GM12892 (cell line): Measurements from ENCODE around the gene MUC13.

Experiments used
- POLR2A ChIP-seq: IDR thresholded peaks from 2 replicates; pipeline ENCODE4 v1.6.1; 2011; ENCODE audit warnings: low read depth, low read length, control low read depth
- POLR2AphosphoS5 ChIP-seq: IDR thresholded peaks from 2 replicates; pipeline ENCODE4 v1.6.1; 2011; ENCODE audit warnings: low read depth, low read length, control low read depth

DNA sequence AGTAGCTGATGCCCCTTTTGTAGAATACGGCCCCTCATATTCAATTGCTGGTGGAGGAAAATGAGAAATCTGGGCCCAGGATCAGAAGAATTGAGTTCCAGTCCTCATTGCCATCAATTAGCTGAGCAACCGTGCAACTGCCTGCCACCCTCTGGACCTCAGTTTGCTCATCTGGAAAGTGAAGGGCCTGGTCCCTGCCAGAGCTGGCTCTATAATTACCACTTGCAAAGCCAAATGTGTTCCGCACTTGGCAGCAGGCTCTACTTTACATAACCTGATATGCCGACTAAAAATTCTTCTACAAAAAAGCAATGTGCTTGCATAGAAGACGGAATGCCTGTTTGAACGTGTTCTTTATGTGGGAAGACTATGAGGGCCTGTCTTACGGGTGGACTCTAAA is 38.8 kb downstream of the MUC13 start:
- no peak for TF ChIP-seq POLR2A
- TF ChIP-seq POLR2AphosphoS5 = no peak
